Omental fat pad (tissue), 4 donors: Measurements from ENCODE around the gene ENO1. TPM values are rescaled to one million over a fixed set of nuclear protein-coding genes. Genes with fewer than 3 reads are reported as not detected.
"Not testable (repeated sequence)": the region's sequence is repeated elsewhere in the genome, so short reads cannot be mapped to it uniquely, and the experiment has no call there.

Experiments
- ATAC-seq: fragments of 150-250 bp; one replicate; pipeline ENCODE4 v1.9.1; 2016; ENCODE audit warnings: mild to moderate bottlenecking, moderate library complexity; ENCODE audit not compliant: low FRiP score
- DNase-seq: peaks from one replicate; pipeline ENCODE4 v3.0.0-alpha.2; 2019; ENCODE audit warnings: low spot score
- total RNA-seq, 4 donors: library from RNA; depleted of rRNA; stranded (reverse); fragments of >200 nt; gene quantifications; one replicate each; pipeline ENCODE4 v1.1.0, GENCODE V29; 2016
- TF ChIP-seq, protein P1 (sequence below), 3 donors: fragments of 450-650 bp; IDR thresholded peaks; one replicate each; pipeline ENCODE4 v1.5.1; 2016 to 2017; ENCODE audit warnings: antibody characterized with exemption in 3 of 3, mild to moderate bottlenecking in 3 of 3, moderate library complexity in 2 of 3

ENO1 gene
- total RNA-seq, 4 donors from 2014 or later = 322 to 1,205 (median 623) TPM

DNA sequence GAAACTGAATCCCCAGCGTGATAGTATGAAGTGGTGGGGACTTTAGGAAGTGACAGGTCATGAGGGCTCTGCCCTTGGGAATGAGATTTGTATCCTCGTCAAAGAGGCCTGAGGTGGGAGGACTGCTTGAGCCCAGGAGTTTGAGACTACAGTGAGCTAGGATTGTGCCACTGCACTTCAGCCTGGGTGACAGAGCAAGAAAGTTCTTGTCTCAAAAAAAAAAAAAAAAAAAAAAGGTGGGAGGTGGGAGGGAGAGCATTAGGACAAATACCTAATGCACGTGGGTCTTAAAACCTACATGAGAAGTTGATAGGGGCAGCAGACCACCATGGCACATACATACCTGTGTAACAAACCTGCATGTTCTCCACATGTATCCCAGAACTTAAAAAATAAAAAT, 37.1 kb downstream of the ENO1 start:
- no peak for DNase-seq
- no peak for ATAC-seq
- TF ChIP-seq, protein P1, sequence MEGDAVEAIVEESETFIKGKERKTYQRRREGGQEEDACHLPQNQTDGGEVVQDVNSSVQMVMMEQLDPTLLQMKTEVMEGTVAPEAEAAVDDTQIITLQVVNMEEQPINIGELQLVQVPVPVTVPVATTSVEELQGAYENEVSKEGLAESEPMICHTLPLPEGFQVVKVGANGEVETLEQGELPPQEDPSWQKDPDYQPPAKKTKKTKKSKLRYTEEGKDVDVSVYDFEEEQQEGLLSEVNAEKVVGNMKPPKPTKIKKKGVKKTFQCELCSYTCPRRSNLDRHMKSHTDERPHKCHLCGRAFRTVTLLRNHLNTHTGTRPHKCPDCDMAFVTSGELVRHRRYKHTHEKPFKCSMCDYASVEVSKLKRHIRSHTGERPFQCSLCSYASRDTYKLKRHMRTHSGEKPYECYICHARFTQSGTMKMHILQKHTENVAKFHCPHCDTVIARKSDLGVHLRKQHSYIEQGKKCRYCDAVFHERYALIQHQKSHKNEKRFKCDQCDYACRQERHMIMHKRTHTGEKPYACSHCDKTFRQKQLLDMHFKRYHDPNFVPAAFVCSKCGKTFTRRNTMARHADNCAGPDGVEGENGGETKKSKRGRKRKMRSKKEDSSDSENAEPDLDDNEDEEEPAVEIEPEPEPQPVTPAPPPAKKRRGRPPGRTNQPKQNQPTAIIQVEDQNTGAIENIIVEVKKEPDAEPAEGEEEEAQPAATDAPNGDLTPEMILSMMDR (IDR thresholded peaks at IDR 0.05) = no peak

DNA sequence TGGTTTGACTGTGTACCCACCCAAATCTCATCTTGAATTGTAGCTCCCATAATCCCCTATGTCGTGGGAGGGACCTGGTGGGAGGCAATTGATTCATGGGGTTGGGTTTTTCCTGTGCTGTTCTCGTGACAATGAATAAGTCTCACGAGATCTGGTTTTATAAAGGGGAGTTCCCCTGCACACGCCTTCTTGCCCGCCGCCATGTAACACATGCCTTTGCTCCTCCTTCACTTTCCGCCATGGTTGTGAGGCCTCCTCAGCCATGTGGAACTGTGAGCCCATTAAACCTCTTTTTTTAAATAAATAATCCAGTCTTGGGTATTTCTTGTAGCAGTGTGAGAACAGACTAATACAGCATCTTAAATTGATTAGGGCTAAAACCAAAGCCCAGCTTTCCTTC, 38.5 kb downstream of the ENO1 start:
- DNase-seq (no peak), ATAC-seq (no peak)
- TF ChIP-seq, protein P1 (IDR thresholded peaks at IDR 0.05) = no peak

DNA sequence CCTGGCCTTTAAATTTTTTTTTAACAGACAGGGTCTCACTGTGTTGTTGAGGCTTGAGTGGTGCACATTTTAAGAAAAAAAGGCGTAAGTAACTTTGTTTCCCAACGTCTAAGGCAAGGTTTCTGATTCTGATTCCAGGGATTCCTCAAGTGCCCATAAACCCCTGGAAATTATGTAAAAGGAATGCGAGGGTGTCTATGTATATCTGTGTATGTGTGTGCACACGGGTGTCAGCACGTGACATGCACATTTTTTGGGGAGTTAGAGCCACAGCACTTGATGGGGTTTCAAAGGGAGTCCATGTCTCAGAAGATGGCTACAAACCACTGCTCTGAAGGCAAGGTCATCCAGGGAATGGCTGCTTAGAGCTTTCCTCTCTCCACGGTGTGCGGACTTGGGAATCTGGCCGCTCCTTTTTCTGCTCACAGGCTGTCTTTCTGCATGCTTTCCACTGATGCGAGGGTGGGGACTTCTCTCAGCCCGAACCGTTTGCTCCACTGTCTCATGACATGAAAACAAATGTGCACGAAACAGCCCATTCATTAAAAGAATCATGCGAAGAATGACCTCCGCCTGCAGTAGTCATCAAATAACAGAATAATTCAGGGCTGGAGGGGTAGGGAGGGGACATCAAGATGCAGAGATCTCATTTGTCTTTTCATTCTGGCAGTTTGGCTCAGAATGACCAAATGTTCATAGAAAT, 42.4 kb downstream of the ENO1 start:
- DNase-seq (no peak), ATAC-seq (no peak)
- TF ChIP-seq, protein P1 (IDR thresholded peaks at IDR 0.05) = no peak

DNA sequence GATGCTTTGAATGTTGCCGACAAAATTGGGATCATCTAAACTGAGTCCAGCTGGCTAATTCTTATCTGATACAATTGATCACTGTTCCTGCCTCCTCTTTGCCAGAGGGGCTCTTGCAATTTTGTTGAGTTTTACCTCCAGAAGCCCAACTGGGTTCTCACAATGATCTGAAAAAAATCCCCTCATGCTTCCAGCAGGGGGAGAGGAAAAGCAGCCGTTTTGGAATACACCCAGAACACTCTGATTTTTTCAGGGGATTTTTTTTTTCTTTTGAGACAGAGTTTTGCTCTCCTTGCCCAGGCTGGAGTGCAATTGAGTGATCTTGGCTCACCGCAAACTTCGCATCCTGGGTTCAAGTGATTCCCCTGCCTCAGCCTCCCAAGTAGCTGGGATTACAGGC, 47.1 kb downstream of the ENO1 start:
- TF ChIP-seq, protein P1 (IDR thresholded peaks at IDR 0.05) = no peak
- ATAC-seq = no peak
- no peak for DNase-seq

DNA sequence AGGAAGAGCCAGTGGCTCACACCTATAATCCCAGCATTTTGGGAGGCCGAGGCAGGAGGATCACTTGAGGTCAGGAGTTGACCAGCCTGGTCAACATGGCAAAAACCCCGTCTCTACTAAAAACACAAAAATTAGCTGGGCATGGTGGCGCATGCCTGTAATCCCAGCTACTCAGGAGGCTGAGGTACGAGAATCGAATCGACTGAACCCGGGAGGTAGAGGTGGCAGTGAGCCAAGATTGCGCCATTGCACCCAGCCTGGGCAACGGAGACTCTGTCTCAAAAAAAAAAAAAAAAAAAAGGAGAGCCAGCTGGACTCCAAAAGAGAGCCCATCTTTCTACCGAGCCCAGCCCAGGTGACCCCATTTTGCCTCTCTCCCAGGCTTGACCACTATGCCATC, 47.8 kb downstream of the ENO1 start:
- not testable (repeated sequence) for ATAC-seq, DNase-seq

DNA sequence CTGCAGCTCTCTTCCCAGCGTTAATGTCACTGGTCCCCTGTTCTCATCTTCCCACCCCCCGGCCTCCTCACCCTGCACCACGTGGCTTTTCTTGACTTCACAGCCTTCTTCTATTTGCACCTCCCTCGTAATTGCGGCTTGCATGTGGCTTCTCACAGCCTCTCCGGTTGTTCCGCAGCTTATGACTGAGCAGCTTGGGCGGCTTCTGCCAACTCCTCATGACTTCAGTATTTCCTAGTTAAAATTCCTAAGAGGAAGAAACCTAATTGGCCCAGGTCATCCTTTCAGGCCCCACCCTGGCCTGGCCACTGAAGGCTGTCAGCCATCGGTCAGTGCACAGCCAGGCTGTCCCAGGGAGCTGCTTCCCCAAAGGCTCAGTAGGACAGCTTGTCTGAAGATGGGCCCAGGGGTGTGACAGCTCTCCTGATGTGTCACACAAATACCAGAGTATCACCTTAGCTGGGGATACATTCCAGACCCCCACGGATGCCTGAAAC, 52.5 kb downstream of the ENO1 start:
- TF ChIP-seq, protein P1 (IDR thresholded peaks at IDR 0.05) = no peak
- ATAC-seq (no peak), DNase-seq (no peak)

DNA sequence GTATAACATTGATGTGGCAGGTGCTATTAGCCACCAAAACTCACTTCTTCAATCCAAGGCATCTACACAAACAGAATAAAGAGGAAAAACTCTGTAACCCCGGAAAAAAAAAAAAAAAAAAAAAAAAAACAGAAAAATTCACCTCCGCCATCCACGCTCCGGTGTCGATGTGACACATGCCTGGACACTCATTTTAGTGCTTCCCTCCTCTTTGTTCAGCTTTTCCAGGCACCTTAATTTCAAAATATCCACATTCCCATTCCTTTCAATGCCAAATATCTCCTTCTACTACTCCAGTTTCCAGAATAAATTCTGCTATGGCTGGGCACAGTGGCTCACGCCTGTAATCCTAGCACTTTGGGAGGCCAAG, 55.2 kb downstream of the ENO1 start:
- TF ChIP-seq, protein P1 (IDR thresholded peaks at IDR 0.05) = no peak
- DNase-seq = no peak

More for the DNA sequence above, 55.2 kb downstream of the ENO1 start:
- ATAC-seq = no peak
